K562 (cell line): Measurements from ENCODE around the gene RNU1-2. TPM values are rescaled to one million over a fixed set of nuclear protein-coding genes. Genes with fewer than 3 reads are reported as not detected.
"Not testable (repeated sequence)": the region's sequence is repeated elsewhere in the genome, so short reads cannot be mapped to it uniquely, and the experiment has no call there.

Experiments used
- ATAC-seq: fragments of 200-7000 bp; cut with Tn5 transposase; 3 replicates; pipeline ENCODE4 v1.9.1; 2020; ENCODE audit warnings: moderate library complexity
- BruUV-seq: library from RNA; stranded (reverse); fragments of 400-500 nt; replicated peaks from 2 replicates; lab custom pipeline; 2021; lab: Mats Ljungman, UMichigan
- CTCF ChIA-PET: fragments of 300-600 bp; formaldehyde crosslinking; extraction: SDS; loops from one replicate; lab custom pipeline; 2021; ENCODE audit warnings: low intra/inter-chr PET ratio; lab: Yijun Ruan, JAX
- POLR2A ChIA-PET: fragments of 300-600, 350-650 bp; sonication (Branson Sonifier 250); formaldehyde crosslinking; extraction: SDS; loops from one replicate; lab custom pipeline; 2021; ENCODE audit warnings: antibody characterized with exemption, inconsistent platforms; lab: Yijun Ruan, JAX
- DNase-seq, 4 experiments: peaks; one replicate each; pipeline versions ENCODE4 v3.0.0 to v3.0.0-alpha.2; 2011 to 2018; ENCODE audit warnings: low spot score in 3 of 4, mixed read lengths in 3 of 4; ENCODE audit errors: extremely low read depth in 1 of 4
- FAIRE-seq: peaks from 2 replicates; lab custom pipeline; 2011; peaks lifted over from hg19 to GRCh38; lab: Jason Lieb, UNC
- H2AFZ ChIP-seq: 2 replicates; pipeline ENCODE4 v1.6.0; 2011; ENCODE audit warnings: low read depth, low read length, control low read depth, inconsistent platforms
- H3K27ac ChIP-seq: fragments of 200-600 bp; 3 replicates; pipeline ENCODE4 v1.8.0; 2011; ENCODE audit warnings: low read depth, mild to moderate bottlenecking, control low read depth, inconsistent platforms, low read length, moderate library complexity, mixed read lengths; ENCODE audit errors: extremely low read depth
- H3K27me3 ChIP-seq, 2 experiments: fragments of 300-600 bp in 1 of 2; 2 replicates in 1 of 2; 3 replicates in 1 of 2; pipeline versions ENCODE4 v1.6.0 to v1.8.0; 2011; ENCODE audit warnings: inconsistent platforms in 2 of 2, low read length in 2 of 2, mild to moderate bottlenecking in 1 of 2, mixed read lengths in 1 of 2, moderate library complexity in 1 of 2; ENCODE audit not compliant: control insufficient read depth in 2 of 2, insufficient read depth in 2 of 2
- H3K36me3 ChIP-seq: fragments of 300-600 bp; 3 replicates; pipeline ENCODE4 v1.8.0; 2011; ENCODE audit warnings: mild to moderate bottlenecking, low read length, inconsistent platforms; ENCODE audit not compliant: control insufficient read depth, insufficient read depth
- H3K4me1 ChIP-seq, 2 experiments: fragments of 200-600 bp in 1 of 2; replicated peaks in 1 of 2; 2 replicates in 1 of 2; 3 replicates in 1 of 2; pipeline versions ENCODE4 v1.5.1 to v1.8.0; 2011; ENCODE audit warnings: inconsistent platforms in 2 of 2, low read length in 2 of 2, mild to moderate bottlenecking in 1 of 2, mixed read lengths in 1 of 2, moderate library complexity in 1 of 2; ENCODE audit not compliant: control insufficient read depth in 2 of 2, insufficient read depth in 2 of 2
- H3K4me2 ChIP-seq: 2 replicates; pipeline ENCODE4 v1.6.1; 2011; ENCODE audit warnings: low read length, control low read depth, inconsistent platforms, mixed read lengths; ENCODE audit not compliant: insufficient read depth
- H3K4me3 ChIP-seq: fragments of 200-600 bp; sonication (generic), shearing (Covaris generic); 2 replicates; pipeline ENCODE4 v1.5.1; 2016; ENCODE audit warnings: control low read depth, inconsistent platforms
- H3K79me2 ChIP-seq: fragments of 200-600 bp; 3 replicates; pipeline ENCODE4 v1.8.0; 2011; ENCODE audit warnings: low read length, inconsistent platforms; ENCODE audit not compliant: control insufficient read depth, insufficient read depth
- H3K9ac ChIP-seq, 2 experiments: 2 replicates each; pipeline versions ENCODE4 v1.6.0 to v1.6.1; 2011; ENCODE audit warnings: low read depth in 2 of 2, low read length in 2 of 2, control low read depth in 1 of 2, inconsistent platforms in 1 of 2, mild to moderate bottlenecking in 1 of 2, mixed read lengths in 1 of 2; ENCODE audit not compliant: insufficient read depth in 1 of 2
- H3K9me1 ChIP-seq: one replicate; pipeline ENCODE4 v1.6.0; 2011; ENCODE audit warnings: inconsistent platforms, mild to moderate bottlenecking, low read length, moderate library complexity; ENCODE audit not compliant: control insufficient read depth, insufficient read depth
- H3K9me3 ChIP-seq: replicated peaks from 2 replicates; pipeline ENCODE4 v1.5.1; 2011; ENCODE audit warnings: low read depth, low read length, inconsistent platforms; ENCODE audit not compliant: control insufficient read depth, insufficient read depth
- H4K20me1 ChIP-seq: replicated peaks from 2 replicates; pipeline ENCODE4 v1.6.1; 2011; ENCODE audit warnings: low read length, inconsistent platforms, mixed read lengths; ENCODE audit not compliant: control insufficient read depth, insufficient read depth
- FOXK2 ChIP-seq, 2 experiments: fragments of 450-650 bp; IDR thresholded peaks in 1 of 2; conservative IDR thresholded peaks in 1 of 2; 2 replicates each; pipeline ENCODE4 v1.6.1; 2016; ENCODE audit warnings: low read depth in 2 of 2, mild to moderate bottlenecking in 1 of 2
- MAZ ChIP-seq, 2 experiments: fragments of 450-650 bp in 1 of 2; sonication (generic) in 1 of 2; formaldehyde crosslinking; IDR thresholded peaks in 1 of 2; conservative IDR thresholded peaks in 1 of 2; 2 replicates each; pipeline versions ENCODE4 v1.4.0 to v1.5.0; 2020; ENCODE audit warnings: mild to moderate bottlenecking in 1 of 2, missing genetic modification reagents in 1 of 2
- TAF1 ChIP-seq: IDR thresholded peaks from 2 replicates; pipeline ENCODE4 v1.6.1; 2011; ENCODE audit warnings: mild to moderate bottlenecking, low read length, moderate library complexity; ENCODE audit not compliant: insufficient read depth, control insufficient read depth, severe bottlenecking; ENCODE audit errors: extremely low read depth
- TAF7 ChIP-seq: fragments of 450-650 bp; IDR thresholded peaks from 2 replicates; pipeline ENCODE4 v1.6.1; 2016; ENCODE audit warnings: missing genetic modification characterization, missing compliant biosample characterization
- ZNF644 ChIP-seq: fragments of 200-800 bp; sonication (Bioruptor generic); IDR thresholded peaks from 2 replicates; pipeline ENCODE4 v1.6.1; 2016; ENCODE audit warnings: low read depth, missing genetic modification characterization, missing compliant biosample characterization
- WGBS: fragments of 100-300 bp; shearing (Covaris generic); methylation state at CpG from one replicate; pipeline ENCODE4 v1.1.6; 2016; ENCODE audit warnings: low coverage, mixed read lengths; ENCODE audit not compliant: insufficient coverage; ENCODE audit errors: missing lambda C conversion rate; 5-methylcytosine and 5-hydroxymethylcytosine counted together
- in situ Hi-C: fragments of 300-500 bp; cut with MboI; formaldehyde crosslinking; loops from 4 replicates; pipeline ENCODE4 v1.15.0; 2018; ENCODE audit warnings: inconsistent platforms, mixed read lengths
- intact Hi-C: fragments of 100-400 bp; cut with micrococcal nuclease; formaldehyde crosslinking; loops from 2 replicates; pipeline ENCODE4 v1.14.2; 2022
- polyA plus RNA-seq, 8 experiments: library from polyadenylated mRNA; depleted of rRNA in 4 of 8; stranded (reverse) in 5 of 8; unstranded in 3 of 8; fragments of >200 nt; fragmentation: Nextera tagmentation in 2 of 8; fragmentation: Illumina TruSeq in 1 of 8; extraction: Ambion mirVana in 2 of 8; extraction: Trizol in 1 of 8; gene quantifications; 2 replicates each; pipeline versions ENCODE4 v1.2.1 to v1.2.3, GENCODE V29; 2011 to 2014; ENCODE audit warnings: inconsistent platforms in 1 of 8, missing spikeins in 1 of 8
- total RNA-seq, 7 experiments: library from RNA; depleted of rRNA in 6 of 7; stranded (reverse); fragments of >200 nt in 6 of 7; fragmentation: Illumina TruSeq in 2 of 7; extraction: Trizol in 2 of 7; gene quantifications; 2 replicates each; pipeline versions ENCODE4 v1.2.1 to v1.2.3, GENCODE V29; 2011 to 2021; ENCODE audit warnings: low replicate concordance in 1 of 7

The RNU1-2 gene
- total and polyA plus RNA-seq, 9 of the 15 experiments (the other 6 are each of a cell fraction or from before 2014, with no cell fraction given) = under 0.01 to 32,823 (median 2,538) TPM; not detected in 4

GRCh38 chr1:16895233-16895597 is 565 bp upstream of the RNU1-2 start:
- BruUV-seq = TSS peak; percentile 98
- in situ Hi-C loops = loop anchor here (5.0 kb wide), 1 partner anchor 153 kb away; the partner anchor contains the start of gene RNU1-4
- ATAC-seq, H3K27me3 ChIP-seq, H3K9me1 ChIP-seq, H3K79me2 ChIP-seq, H4K20me1 ChIP-seq, intact Hi-C loops, FAIRE-seq, CTCF ChIA-PET, H3K9me3 ChIP-seq, H3K36me3 ChIP-seq, DNase-seq: not testable (repeated sequence)
- POLR2A ChIA-PET = interaction anchor here (0.7 to 2.5 kb wide), 5 partner anchors 10 to 274 kb away, joined by 3 to 71 read pairs (median 3); no protein-coding TSS in a partner anchor
- Histone ChIP-seq H3K4me2 (peak overlapping the region; percentile 74), H3K27ac (peak overlapping the region; percentile 98; the same call in 2 of the 3 replicates), H3K4me1 (peaks cover 6 to 24% of the 10 kb centered on the region in 2 experiments; a peak in 4 of 5 replicates), H3K9ac (peak overlapping the region; percentile 84 to 96), H3K4me3 (peak overlapping the region; percentile 29), H2AFZ (peak overlapping the region; percentile 79)
- WGBS = 3% methylated on average over 5 of the region's 6 CpGs
- TF ChIP-seq MAZ (CRISPR knock-in tag; conservative IDR thresholded peaks at IDR 0.05 in 1 of 2, IDR thresholded peaks at IDR 0.05 in 1 of 2) (peak in 1 of 2 experiments; percentile 12; a peak in 1 of 4 replicates), TAF7 (tag) (0 out of 2 replicates have a peak, but pooled peaks have one; percentile 36), TAF1 (peak; percentile 25), FOXK2 (conservative IDR thresholded peaks at IDR 0.05 in 1 of 2, IDR thresholded peaks at IDR 0.05 in 1 of 2; ENCODE audit: low read depth in 2 of 2) (0 out of 4 replicates have a peak, but pooled peaks of 1 of the 2 experiments have one; percentile 35), ZNF644 (tag) (0 out of 2 replicates have a peak, but pooled peaks have one; percentile 8)
